Measurements from ENCODE around the gene ERBB4.

The ERBB4 gene

GRCh38 chr2:212428681-212429478, 109.7 kb downstream of the ERBB4 start:
- DNase-seq (ENCODE audit: low spot score) = no peak

DNA sequence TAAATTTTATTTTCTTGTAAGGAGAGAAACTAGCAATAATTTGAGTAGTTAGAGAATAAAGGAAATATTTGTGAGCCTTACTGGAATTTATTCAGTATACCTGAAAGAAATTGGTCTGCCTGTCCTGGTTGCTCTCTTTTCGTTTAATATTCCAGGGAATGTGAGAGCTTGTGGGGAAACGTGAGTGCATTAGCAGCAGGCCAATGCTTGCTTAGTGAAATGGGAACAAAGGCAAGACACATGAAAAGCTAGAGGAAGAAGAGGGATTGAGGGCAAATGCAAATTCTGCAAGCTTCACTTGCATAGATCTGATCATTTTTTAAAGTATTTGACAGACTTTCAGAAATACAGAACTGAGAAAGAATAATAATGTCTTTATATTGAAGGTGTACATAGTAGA, 111.0 kb downstream of the ERBB4 start:
- no peak for DNase-seq (ENCODE audit: low spot score)

DNA sequence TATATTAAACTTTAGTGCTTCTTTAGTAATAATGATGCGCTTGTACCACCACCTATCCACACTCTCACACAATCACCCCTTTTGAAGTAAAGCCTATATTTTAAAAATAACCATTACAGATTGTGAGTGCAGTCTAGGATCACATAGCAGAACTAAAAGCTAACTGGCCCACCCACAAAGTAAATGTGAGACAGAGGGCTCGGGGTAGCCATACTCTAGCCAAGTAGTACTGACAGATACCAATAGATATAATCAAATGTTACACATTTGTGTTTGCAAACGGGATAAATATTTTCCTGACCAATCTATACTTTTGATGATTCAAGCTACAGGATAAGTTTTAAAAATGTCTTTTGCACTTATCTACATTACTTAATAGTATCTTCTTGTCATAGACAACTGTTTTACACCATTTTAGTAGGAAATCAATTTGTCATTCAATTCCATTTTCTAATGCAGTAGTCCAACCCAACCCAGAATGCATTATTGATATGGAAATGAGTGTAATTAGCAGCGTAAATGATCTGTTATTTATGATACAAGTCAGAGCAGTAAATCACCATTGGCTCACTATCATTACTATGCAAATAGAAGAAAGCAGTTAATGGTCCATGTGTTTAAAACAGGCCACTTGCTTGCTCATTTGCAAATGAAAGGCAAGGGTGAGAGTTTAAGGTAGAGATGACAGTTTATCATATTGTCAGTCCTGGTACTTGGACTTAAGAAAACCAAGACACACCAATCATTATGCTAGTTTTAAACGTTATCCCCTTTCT, 111.8 kb downstream of the ERBB4 start:
- no peak for DNase-seq (ENCODE audit: low spot score)

GRCh38 chr2:212424082-212424481, 114.5 kb downstream of the ERBB4 start:
- DNase-seq (ENCODE audit: low spot score) = no peak

DNA sequence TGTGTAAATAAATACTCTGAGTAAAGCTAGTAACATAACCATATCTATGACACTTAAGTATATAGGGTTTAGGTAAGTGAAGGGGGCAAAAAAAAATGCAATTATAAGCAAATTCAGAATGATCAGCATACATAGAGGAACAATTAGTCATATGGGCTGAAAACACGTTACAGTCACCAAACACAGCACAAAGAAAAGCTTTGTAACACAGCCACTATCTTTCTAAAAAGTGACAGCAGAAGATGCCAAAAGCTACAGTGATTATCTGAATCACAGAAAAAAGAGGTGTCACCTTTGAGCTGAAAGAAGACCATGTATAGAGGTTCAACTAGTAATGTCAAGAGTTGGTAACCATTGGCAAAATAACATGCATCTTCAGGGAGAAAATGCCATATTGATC, 115.5 kb downstream of the ERBB4 start:
- no peak for DNase-seq (ENCODE audit: low spot score)

GRCh38 chr2:212421556-212422334, 116.9 kb downstream of the ERBB4 start:
- peak; percentile 57 for DNase-seq (ENCODE audit: low spot score)

- DNase-seq (ENCODE audit: low spot score) = no peak
Measured at GRCh38 chr2:212416086-212416485, 122.5 kb downstream of the ERBB4 start.

DNA sequence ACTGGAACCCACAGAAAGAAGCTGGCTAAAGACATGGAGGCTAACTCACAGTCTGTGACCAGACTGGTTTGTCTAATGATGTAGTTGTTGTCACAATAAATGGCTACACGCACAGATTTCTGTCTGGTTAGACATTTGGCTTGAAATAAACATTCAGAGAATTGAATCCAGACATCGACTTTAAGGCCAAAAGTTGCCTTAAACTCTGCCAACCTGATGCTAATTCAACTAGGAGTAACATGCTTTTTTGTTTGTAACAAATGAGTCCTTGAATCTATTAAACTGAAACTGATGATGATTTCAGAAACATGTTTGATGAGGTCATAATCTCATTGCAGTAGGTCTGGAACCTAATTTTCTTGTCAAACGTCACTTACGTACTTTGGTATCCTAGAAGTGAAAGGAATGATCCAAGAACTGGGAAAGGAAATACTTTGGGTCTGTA, 123.8 kb downstream of the ERBB4 start:
- peak; percentile 16 for DNase-seq (ENCODE audit: low spot score)

DNA sequence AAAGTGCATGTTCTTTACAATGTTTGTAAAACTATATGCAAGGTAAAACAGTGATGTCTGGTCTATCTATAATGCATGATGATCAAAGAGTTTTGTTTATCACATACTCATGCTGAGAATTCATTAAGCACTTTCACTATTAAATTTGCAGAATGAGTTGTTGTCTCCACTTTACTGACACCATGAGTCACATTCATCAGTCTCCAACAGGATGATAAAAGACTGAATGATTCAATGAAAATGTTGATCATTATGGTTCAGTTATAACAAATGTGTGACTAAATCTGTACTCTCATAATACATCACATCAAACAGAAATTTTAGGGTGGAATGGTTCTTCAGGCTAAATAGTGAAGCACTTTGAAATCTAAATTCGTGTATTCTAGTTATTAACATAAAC, 129.0 kb downstream of the ERBB4 start:
- DNase-seq (ENCODE audit: low spot score) = no peak

DNA sequence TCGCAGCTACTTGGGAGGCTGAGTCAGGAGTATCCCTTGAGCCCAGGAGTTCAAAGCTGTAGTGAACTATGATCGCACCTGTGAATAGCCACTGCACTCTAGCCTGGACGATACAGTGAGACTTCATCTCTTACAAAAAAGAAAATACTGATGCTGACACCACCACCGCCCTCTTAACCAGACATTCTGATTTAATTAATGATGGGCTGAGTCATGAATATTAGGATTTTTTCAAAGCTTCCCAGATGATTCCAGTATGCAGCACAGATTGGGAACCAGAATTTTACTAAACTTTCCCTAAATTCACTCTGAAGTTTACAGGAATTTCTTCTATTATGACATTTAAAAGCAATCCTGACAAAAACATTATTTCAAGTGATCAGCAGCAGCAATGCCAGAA, 130.1 kb downstream of the ERBB4 start:
- DNase-seq (ENCODE audit: low spot score) = no peak

GRCh38 chr2:212406716-212407115, 131.9 kb downstream of the ERBB4 start:
- no peak for DNase-seq (ENCODE audit: low spot score)

DNA sequence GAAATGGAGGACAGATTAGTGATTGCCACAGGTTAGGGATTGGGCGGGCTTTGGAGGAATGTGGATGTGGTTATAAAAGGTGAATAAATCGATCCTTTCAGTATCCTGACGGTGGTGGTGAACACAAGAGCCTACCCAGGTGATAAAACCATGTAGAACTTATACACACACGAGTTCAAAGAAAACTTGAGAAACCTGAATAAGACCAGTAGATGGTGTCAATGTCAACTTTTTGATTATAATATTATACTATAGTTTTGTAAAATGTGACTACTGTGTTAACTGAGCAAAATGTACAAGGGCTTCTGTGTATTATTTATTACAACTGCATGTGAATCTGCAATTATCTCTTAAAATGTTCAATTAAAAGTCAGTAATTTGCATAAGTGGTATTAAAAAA, 136.3 kb downstream of the ERBB4 start:
- DNase-seq (ENCODE audit: low spot score) = no peak

DNA sequence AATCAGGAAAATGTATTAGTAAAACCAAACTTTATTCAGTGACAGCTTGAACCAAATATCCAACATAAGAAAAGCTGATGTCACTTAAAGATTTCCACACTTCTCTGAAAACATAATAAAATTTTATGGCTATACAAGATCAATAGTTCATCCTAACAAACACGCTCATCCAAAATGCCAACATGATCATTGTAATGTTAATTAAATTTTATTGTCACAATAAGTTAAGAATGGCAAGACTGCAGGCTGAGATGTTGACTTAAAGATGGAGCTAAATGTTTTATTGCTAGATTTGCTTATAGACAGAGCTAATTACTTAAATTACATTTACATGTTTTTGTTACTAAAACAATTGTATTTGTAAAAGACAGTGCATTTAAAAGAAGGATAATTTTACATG, 140.3 kb downstream of the ERBB4 start:
- no peak for DNase-seq (ENCODE audit: low spot score)

- no peak for DNase-seq (ENCODE audit: low spot score)
Measured at GRCh38 chr2:212392544-212392943, 146.1 kb downstream of the ERBB4 start.

GRCh38 chr2:212392043-212392442, 146.6 kb downstream of the ERBB4 start:
- DNase-seq (ENCODE audit: low spot score) = peak; percentile 17

GRCh38 chr2:212387146-212387545, 151.5 kb downstream of the ERBB4 start:
- no peak for DNase-seq (ENCODE audit: low spot score)

DNA sequence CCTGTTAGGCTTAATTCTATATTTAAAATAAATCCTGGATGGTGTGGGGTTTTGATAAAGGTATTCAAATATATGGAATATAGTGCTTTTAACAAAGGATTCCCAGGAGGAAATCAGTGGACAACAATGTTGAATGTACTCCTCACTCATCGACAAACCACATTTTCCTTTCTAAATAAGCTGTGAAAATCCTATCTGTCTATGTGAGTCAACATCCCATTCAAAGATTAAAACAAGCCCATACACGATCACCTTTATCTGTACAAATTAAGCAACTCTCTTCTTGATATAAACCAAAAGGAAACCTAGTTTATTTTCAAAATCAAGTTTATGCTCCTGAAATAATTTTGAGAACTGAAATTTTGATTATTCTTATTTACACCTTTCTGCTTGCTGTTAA, 153.4 kb downstream of the ERBB4 start:
- no peak for DNase-seq (ENCODE audit: low spot score)

- no peak for DNase-seq (ENCODE audit: low spot score)
Measured at GRCh38 chr2:212384027-212384426, 154.6 kb downstream of the ERBB4 start.

- DNase-seq (ENCODE audit: low spot score) = no peak
Measured at GRCh38 chr2:212381428-212382102, 157.0 kb downstream of the ERBB4 start.

DNA sequence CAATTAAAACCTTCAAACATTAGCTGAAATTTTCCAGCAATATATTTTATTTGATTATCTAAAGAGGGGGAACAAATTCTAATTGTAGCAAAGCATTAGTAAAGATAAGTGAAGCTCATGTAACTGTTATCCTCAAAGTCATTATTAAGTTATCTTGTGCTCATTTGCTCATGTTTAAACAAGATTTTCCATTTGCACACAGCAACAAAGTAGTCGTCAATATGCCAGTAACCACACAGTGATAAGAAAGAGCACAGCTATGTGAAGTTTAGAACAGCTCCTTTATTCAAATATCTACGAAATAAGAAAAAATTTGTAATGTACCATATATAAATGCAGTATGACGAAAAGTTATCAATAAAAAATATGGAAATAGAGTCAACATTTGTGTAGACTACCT, 159.5 kb downstream of the ERBB4 start:
- no peak for DNase-seq (ENCODE audit: low spot score)

DNA sequence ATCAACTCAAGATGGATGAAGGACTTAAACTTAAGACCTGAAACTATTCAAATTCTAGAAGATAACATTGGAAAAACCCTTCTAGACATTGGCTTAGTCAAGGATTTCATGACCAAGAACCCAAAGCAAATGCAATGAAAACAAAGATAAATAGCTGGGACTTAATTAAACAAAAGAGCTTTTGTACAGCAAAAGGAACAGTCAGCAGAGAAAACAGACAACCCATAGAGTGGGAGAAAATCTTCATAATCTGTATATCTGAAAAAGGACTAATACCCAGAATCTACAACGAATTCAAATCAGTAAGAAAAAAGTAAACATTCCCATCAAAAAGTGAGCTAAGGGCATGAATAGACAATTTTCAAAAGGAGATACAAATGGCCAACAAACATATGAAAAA, 171.2 kb downstream of the ERBB4 start:
- no peak for DNase-seq (ENCODE audit: low spot score)

All from GM03348 (cell line).